Karpas-422 (cell line): Measurements from ENCODE around the gene FHIP1B. TPM values are rescaled to one million over a fixed set of nuclear protein-coding genes. Genes with fewer than 3 reads are reported as not detected.

Source experiments
- DNase-seq: peaks from one replicate; pipeline ENCODE4 v3.0.0-alpha.2; 2015
- H2AFZ ChIP-seq: fragments of 200-600 bp; sonication (generic); 2 replicates; pipeline ENCODE4 v1.6.1; 2014; ENCODE audit warnings: antibody characterized with exemption, low read length, mixed read lengths
- H3K27ac ChIP-seq: fragments of 200-600 bp; sonication (generic); 2 replicates; pipeline ENCODE4 v1.5.1; 2014; ENCODE audit warnings: mild to moderate bottlenecking, low read length, moderate library complexity
- H3K27me3 ChIP-seq: fragments of 200-600 bp; sonication (generic); 2 replicates; pipeline ENCODE4 v1.6.1; 2014; ENCODE audit warnings: low read length, mixed read lengths
- H3K36me3 ChIP-seq: fragments of 200-600 bp; sonication (generic); 2 replicates; pipeline ENCODE4 v1.6.1; 2014; ENCODE audit warnings: low read length, mixed read lengths; ENCODE audit not compliant: insufficient read depth
- H3K4me1 ChIP-seq: fragments of 200-600 bp; sonication (generic); 2 replicates; pipeline ENCODE4 v1.6.1; 2014; ENCODE audit warnings: mild to moderate bottlenecking, low read length, mixed read lengths
- H3K4me2 ChIP-seq: fragments of 200-600 bp; sonication (generic); 2 replicates; pipeline ENCODE4 v1.6.1; 2014; ENCODE audit warnings: low read length, low read depth, mild to moderate bottlenecking; ENCODE audit not compliant: poor library complexity, severe bottlenecking
- H3K4me3 ChIP-seq: fragments of 200-600 bp; sonication (generic); 2 replicates; pipeline ENCODE4 v1.5.1; 2014; ENCODE audit warnings: mild to moderate bottlenecking, antibody characterized with exemption, low read length, mixed read lengths
- H3K79me2 ChIP-seq: fragments of 200-600 bp; sonication (generic); 2 replicates; pipeline ENCODE4 v1.6.1; 2014; ENCODE audit warnings: mild to moderate bottlenecking, low read length, mixed read lengths
- H3K9ac ChIP-seq: fragments of 200-600 bp; sonication (generic); 2 replicates; pipeline ENCODE4 v1.6.0; 2014; ENCODE audit warnings: low read length
- H3K9me2 ChIP-seq: fragments of 200-600 bp; sonication (generic), shearing (Covaris generic); replicated peaks from 2 replicates; pipeline ENCODE4 v1.6.0; 2014; ENCODE audit warnings: mild to moderate bottlenecking, low read length, moderate library complexity; ENCODE audit not compliant: insufficient read depth
- H3K9me3 ChIP-seq: fragments of 300-700, 200-600 bp; sonication (generic); 2 replicates; pipeline ENCODE4 v1.6.1; 2014; ENCODE audit warnings: low read length, mixed read lengths
- H4K20me1 ChIP-seq: fragments of 200-600 bp; sonication (generic); 2 replicates; pipeline ENCODE4 v1.6.1; 2014; ENCODE audit warnings: mild to moderate bottlenecking, antibody characterized with exemption, low read length, low read depth; ENCODE audit not compliant: insufficient read depth
- total RNA-seq: library from RNA; depleted of rRNA; stranded (reverse); fragments of >200 nt; shearing (Covaris generic); gene quantifications from 2 replicates; pipeline ENCODE4 v1.2.3, GENCODE V29; 2014; ENCODE audit warnings: low replicate concordance

The FHIP1B gene
- total RNA-seq, 1 experiment from 2014 or later, result 33.9 TPM

DNA sequence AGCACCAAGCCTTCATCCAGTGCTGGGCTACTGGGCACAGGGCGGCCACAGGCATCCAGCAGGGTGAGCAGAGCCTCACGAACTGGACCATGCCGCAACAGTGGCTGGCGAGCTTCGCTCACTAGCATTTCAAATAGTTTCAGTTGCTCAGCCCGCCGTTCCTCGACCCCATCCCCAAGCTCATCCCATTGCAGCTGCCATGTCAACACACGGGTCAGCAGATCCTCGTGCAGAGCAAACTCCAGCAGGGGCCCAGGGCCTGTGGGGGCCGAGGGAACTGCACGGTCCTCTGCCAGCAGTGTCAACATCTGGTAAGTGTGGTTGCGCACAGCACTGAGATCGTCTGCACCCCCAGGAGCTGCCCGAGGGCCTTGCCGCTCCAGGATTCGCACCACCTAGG lies 10.6 kb downstream of the FHIP1B start:
- H3K27me3 ChIP-seq, result no peaks in the 10 kb centered on the region
- H3K79me2 ChIP-seq, result peaks cover 51% of the 10 kb centered on the region
- peaks cover 7% of the 10 kb centered on the region for H3K4me1 ChIP-seq
- H3K4me2 ChIP-seq, result no peak overlapping the region
- H3K9ac ChIP-seq, result no peak overlapping the region
- DNase-seq, result no peak
- H3K27ac ChIP-seq, result no peak overlapping the region
- H3K9me2 ChIP-seq, result no peaks in the 10 kb centered on the region
- no peak overlapping the region for H2AFZ ChIP-seq
- no peak overlapping the region for H3K4me3 ChIP-seq
- peaks cover 9% of the 10 kb centered on the region; the same call in 1 of the 2 replicates for H3K36me3 ChIP-seq
- no peaks in the 10 kb centered on the region for H3K9me3 ChIP-seq
- H4K20me1 ChIP-seq, result peaks cover 7% of the 10 kb centered on the region; the same call in 1 of the 2 replicates

DNA sequence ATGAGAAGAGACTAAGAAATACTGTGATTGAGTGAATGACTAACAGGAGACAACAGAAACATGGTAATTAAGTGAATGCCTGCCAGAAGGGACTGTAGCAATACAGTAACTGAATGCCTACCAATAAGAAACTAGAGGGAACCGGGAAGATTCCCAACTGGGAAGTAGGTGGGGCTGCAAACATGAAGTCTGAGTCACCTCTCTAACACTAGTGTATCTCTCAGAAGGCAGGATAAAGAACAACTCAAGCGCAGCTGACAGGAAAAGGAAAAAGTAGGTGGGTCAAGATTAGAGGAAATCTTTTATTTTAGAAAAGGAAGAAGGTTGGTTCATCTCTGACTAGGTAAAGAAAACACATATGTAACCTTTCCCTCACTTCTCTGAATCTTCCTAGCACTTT lies 15.1 kb downstream of the FHIP1B start:
- Histone ChIP-seq H3K4me3 (no peak overlapping the region), H2AFZ (no peak overlapping the region), H3K4me1 (no peaks in the 10 kb centered on the region), H3K9me2 (no peaks in the 10 kb centered on the region), H3K79me2 (peaks cover 7% of the 10 kb centered on the region), H3K27me3 (no peaks in the 10 kb centered on the region), H3K4me2 (no peak overlapping the region), H3K9me3 (no peaks in the 10 kb centered on the region), H3K9ac (no peak overlapping the region), H3K27ac (no peak overlapping the region), H4K20me1 (peaks cover 7% of the 10 kb centered on the region; the same call in 1 of the 2 replicates), H3K36me3 (peaks cover 9% of the 10 kb centered on the region; the same call in 1 of the 2 replicates)
- no peak for DNase-seq

DNA sequence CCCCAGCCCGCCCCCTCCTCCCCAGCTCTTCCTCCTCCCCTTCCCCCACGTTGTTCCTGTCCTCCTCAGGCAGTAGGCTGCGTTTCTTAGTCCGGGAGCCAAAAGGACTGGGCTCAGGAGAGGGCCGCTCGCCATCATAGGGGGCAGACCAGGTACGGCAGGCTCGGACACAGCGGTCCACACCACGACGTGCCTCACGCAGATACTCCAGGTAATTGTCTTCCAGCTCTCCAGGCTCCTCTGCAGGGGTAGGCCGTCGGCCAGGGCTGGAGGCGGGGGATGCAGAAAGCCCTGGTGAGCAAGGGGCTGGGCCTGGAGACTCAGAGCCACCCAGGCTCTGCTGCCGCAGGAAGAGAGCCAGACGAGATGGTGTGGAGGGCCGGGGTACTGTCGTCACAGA lies 16.7 kb downstream of the FHIP1B start:
- H3K79me2 ChIP-seq, result peaks cover 5% of the 10 kb centered on the region; the same call in 1 of the 2 replicates
- H2AFZ ChIP-seq, result no peak overlapping the region
- no peaks in the 10 kb centered on the region for H3K4me1 ChIP-seq
- H3K36me3 ChIP-seq, result peaks cover 11% of the 10 kb centered on the region; the same call in 1 of the 2 replicates
- no peak for DNase-seq
- H3K4me3 ChIP-seq, result no peak overlapping the region
- peaks cover 7% of the 10 kb centered on the region; the same call in 1 of the 2 replicates for H4K20me1 ChIP-seq
- H3K4me2 ChIP-seq, result no peak overlapping the region
- no peaks in the 10 kb centered on the region for H3K27me3 ChIP-seq
- H3K9ac ChIP-seq, result no peak overlapping the region
- no peaks in the 10 kb centered on the region for H3K9me2 ChIP-seq
- H3K9me3 ChIP-seq, result no peaks in the 10 kb centered on the region
- no peak overlapping the region for H3K27ac ChIP-seq

DNA sequence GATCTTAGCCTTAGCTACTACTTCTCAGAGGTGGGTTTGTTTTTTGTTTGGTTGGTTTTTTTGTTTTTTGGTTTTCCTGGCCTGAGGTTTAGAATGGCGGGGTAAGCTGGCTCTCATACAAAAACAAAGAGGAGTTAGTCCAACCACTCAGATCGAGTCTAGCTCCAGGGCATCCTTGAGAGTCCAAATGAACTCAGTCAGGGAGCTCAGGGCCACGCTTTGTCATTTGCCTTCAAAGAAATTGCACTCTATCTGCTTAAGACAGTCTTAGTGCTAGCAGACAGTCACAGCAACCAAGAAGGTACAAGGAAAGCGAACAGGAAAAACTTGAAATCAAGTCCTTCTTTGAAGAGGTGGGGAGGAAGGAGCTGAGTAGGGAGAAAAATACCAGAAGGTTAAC lies 17.9 kb downstream of the FHIP1B start:
- H4K20me1 ChIP-seq, result peaks cover 7% of the 10 kb centered on the region; the same call in 1 of the 2 replicates
- H2AFZ ChIP-seq, result no peak overlapping the region
- no peak overlapping the region for H3K4me3 ChIP-seq
- no peak for DNase-seq
- no peaks in the 10 kb centered on the region for H3K4me1 ChIP-seq
- H3K9ac ChIP-seq, result no peak overlapping the region
- H3K36me3 ChIP-seq, result peaks cover 17% of the 10 kb centered on the region
- H3K27ac ChIP-seq, result no peak overlapping the region
- H3K4me2 ChIP-seq, result no peak overlapping the region
- H3K9me3 ChIP-seq, result no peaks in the 10 kb centered on the region
- H3K9me2 ChIP-seq, result no peaks in the 10 kb centered on the region
- no peaks in the 10 kb centered on the region for H3K27me3 ChIP-seq
- H3K79me2 ChIP-seq, result peaks cover 5% of the 10 kb centered on the region; the same call in 1 of the 2 replicates

DNA sequence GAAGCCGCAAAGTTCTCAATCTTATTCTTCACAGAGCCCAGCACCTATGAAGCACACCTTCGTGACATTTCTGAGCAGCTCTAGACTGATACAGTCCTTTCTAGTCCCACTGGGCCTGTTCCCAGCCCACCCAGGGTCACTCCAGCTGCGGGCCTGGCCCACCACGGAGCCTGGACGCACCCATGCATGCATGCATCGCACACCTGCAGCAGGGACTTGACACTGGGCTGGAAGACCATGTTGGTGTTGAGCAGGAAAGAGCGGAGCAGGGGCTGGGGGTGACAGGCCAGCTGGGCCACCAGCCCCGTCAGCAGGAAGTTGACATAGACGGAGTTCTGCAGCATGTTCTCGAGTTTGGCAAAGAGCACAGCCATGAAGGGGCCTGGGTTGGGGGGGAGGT lies 19.9 kb downstream of the FHIP1B start:
- Histone ChIP-seq H3K27ac (no peak overlapping the region), H3K9me2 (no peaks in the 10 kb centered on the region), H3K4me3 (no peak overlapping the region), H3K79me2 (no peaks in the 10 kb centered on the region), H3K4me1 (no peaks in the 10 kb centered on the region), H2AFZ (no peak overlapping the region), H3K9ac (no peak overlapping the region), H3K27me3 (no peaks in the 10 kb centered on the region), H3K4me2 (no peak overlapping the region), H4K20me1 (peaks cover 5% of the 10 kb centered on the region; the same call in 1 of the 2 replicates), H3K9me3 (no peaks in the 10 kb centered on the region), H3K36me3 (peaks cover 12% of the 10 kb centered on the region)
- DNase-seq, result no peak

DNA sequence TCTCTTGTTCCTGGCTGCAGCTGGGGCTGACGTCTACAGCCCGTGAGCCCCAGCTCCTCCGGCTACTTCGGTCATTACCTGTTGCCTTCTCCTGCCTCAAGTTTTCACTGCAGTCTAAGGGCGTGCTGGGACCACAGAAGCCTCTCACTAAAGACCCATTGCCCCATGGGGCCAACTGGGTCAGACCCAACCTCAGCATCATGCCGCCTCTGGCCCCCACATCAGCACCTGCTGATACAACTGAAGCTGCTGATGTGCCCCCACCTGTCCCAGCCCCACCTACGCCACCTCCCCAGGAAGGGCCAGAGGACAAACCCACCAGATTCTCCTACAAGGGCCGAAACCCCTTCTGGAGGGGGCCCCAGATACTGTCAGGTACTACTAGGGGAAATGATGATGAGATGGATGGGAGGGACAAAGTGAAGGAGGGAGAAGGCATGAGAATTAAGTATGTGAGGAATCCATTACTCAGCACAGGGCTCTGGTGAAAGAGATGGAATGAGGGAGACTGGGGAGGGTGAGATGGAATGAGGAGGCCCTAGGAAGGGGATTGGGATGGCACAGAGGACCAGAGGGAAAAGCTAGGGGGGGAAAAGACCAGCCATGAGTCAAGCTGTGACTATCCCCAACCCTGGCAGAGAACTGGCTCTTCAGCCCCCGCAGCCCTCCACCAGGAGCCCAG lies 24.0 kb downstream of the FHIP1B start:
- H3K27ac ChIP-seq, result no peak overlapping the region
- H3K4me1 ChIP-seq, result no peaks in the 10 kb centered on the region
- H3K4me3 ChIP-seq, result no peak overlapping the region
- no peak overlapping the region for H2AFZ ChIP-seq
- H3K36me3 ChIP-seq, result peaks cover 15% of the 10 kb centered on the region
- H4K20me1 ChIP-seq, result 0 out of 2 replicates have a peak, but pooled peaks cover 3% of the 10 kb centered on the region
- no peaks in the 10 kb centered on the region for H3K79me2 ChIP-seq
- DNase-seq, result no peak
- H3K9me3 ChIP-seq, result no peaks in the 10 kb centered on the region
- H3K9ac ChIP-seq, result no peak overlapping the region
- no peaks in the 10 kb centered on the region for H3K27me3 ChIP-seq
- no peak overlapping the region for H3K4me2 ChIP-seq
- no peaks in the 10 kb centered on the region for H3K9me2 ChIP-seq

DNA sequence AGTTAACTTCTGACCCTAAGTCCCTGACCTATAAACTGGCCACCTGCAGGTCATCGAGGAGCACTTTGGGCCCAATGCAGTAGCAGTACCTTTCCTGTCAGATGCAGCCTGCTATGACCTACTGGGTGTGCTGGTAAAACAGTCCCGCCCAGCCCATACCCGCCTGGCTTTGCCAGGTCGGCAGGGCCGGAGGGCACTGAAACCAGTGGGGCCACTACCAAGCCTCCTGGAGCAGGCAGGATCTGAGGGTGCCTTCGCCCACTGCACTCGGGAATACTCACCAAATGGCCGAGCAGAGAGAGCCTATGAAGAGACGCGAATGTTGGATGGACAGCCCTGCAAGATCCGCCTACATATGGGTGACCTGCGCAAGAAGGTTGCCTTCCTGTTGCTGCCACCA lies 24.6 kb downstream of the FHIP1B start:
- Histone ChIP-seq H3K36me3 (peaks cover 17% of the 10 kb centered on the region), H3K9me2 (no peaks in the 10 kb centered on the region), H3K79me2 (no peaks in the 10 kb centered on the region)

DNA sequence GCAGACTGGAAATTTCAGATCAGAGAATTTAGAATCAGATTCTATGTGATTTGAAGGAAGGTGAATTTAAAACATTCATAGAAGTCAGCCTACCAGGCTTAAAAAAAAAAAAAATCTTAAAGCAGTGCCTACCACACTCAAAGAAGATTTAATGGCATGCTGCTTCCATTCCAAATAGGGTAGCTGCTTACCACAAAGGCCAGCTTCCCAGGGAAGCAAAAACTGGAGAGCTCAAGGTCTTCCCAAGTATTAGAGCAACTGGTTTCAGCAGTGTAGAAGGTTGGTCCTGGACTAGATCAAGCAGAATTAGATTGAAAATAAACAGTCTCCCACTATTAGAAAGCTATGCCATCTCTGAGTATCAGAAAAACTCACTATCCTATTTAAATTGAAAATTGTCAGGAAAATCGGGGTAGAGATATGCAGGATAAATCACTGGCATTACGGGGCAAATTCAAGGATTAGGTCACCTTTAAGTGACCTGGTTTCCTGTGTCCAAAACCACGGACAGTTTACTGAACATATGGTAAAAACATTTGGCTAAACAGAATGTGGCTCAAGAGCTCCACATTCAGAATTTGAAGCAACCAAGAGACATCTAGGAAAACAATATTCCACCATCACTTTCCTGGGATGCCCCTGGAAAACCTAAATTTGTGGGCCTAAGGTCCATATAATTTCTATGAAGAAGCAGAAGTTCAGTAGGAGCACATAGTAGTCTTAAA lies 27.8 kb downstream of the FHIP1B start:
- H4K20me1 ChIP-seq, result 0 out of 2 replicates have a peak, but pooled peaks cover 3% of the 10 kb centered on the region
- no peaks in the 10 kb centered on the region for H3K4me1 ChIP-seq
- H3K79me2 ChIP-seq, result no peaks in the 10 kb centered on the region
- no peaks in the 10 kb centered on the region for H3K27me3 ChIP-seq
- H3K27ac ChIP-seq, result no peak overlapping the region
- H3K9me2 ChIP-seq, result no peaks in the 10 kb centered on the region
- H3K4me2 ChIP-seq, result no peak overlapping the region
- no peak overlapping the region for H3K9ac ChIP-seq
- no peaks in the 10 kb centered on the region for H3K9me3 ChIP-seq
- no peak for DNase-seq
- no peak overlapping the region for H3K4me3 ChIP-seq
- peaks cover 5% of the 10 kb centered on the region; the same call in 1 of the 2 replicates for H3K36me3 ChIP-seq
- H2AFZ ChIP-seq, result no peak overlapping the region

More for the DNA sequence above, 24.6 kb downstream of the FHIP1B start:
- H3K27me3 ChIP-seq, result no peaks in the 10 kb centered on the region
- H4K20me1 ChIP-seq, result 0 out of 2 replicates have a peak, but pooled peaks cover 3% of the 10 kb centered on the region
- H3K4me3 ChIP-seq, result no peak overlapping the region
- H3K27ac ChIP-seq, result no peak overlapping the region
- no peak overlapping the region for H2AFZ ChIP-seq
- no peak overlapping the region for H3K9ac ChIP-seq
- no peaks in the 10 kb centered on the region for H3K4me1 ChIP-seq
- H3K9me3 ChIP-seq, result no peaks in the 10 kb centered on the region
- H3K4me2 ChIP-seq, result no peak overlapping the region
- no peak for DNase-seq
